Gastrocnemius medialis (tissue), 4 donors: Measurements from ENCODE around the gene UBE2L3.

Source experiments
- POLR2A ChIP-seq, 2 donors: fragments of 450-650 bp; IDR thresholded peaks; one replicate each; pipeline ENCODE4 v1.6.1; 2017; ENCODE audit warnings: antibody characterized with exemption in 2 of 2, mild to moderate bottlenecking in 2 of 2, moderate library complexity in 2 of 2
- TF ChIP-seq, protein P1 (sequence below), 5 experiments: fragments of 450-650 bp in 3 of 5; fragments of 200-600 bp in 2 of 5; sonication (generic) in 2 of 5; IDR thresholded peaks in 4 of 5; conservative IDR thresholded peaks in 1 of 5; 1 replicate in 4 of 5; 2 replicates in 1 of 5; pipeline ENCODE4 v1.5.1; 2016 to 2019; ENCODE audit warnings: antibody characterized with exemption in 5 of 5, mild to moderate bottlenecking in 3 of 5, moderate library complexity in 3 of 5

GRCh38 chr22:21636629-21637218 lies 69.2 kb downstream of the UBE2L3 start:
- TF ChIP-seq POLR2A (IDR thresholded peaks at IDR 0.05), result no peak
- TF ChIP-seq, protein P1, sequence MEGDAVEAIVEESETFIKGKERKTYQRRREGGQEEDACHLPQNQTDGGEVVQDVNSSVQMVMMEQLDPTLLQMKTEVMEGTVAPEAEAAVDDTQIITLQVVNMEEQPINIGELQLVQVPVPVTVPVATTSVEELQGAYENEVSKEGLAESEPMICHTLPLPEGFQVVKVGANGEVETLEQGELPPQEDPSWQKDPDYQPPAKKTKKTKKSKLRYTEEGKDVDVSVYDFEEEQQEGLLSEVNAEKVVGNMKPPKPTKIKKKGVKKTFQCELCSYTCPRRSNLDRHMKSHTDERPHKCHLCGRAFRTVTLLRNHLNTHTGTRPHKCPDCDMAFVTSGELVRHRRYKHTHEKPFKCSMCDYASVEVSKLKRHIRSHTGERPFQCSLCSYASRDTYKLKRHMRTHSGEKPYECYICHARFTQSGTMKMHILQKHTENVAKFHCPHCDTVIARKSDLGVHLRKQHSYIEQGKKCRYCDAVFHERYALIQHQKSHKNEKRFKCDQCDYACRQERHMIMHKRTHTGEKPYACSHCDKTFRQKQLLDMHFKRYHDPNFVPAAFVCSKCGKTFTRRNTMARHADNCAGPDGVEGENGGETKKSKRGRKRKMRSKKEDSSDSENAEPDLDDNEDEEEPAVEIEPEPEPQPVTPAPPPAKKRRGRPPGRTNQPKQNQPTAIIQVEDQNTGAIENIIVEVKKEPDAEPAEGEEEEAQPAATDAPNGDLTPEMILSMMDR (IDR thresholded peaks at IDR 0.05 in 4 of 5, conservative IDR thresholded peaks at IDR 0.05 in 1 of 5), result no peak
